ENCODE data around the gene DSCAML1. TPM values are rescaled to one million over a fixed set of nuclear protein-coding genes. Genes with fewer than 3 reads are reported as not detected.

The DSCAML1 gene
- total RNA-seq, 1 experiment from 2014 or later: not detected

- no peaks in the 10 kb centered on the region for H3K27me3 ChIP-seq (ENCODE audit: insufficient read depth, low read length)
- H3K27ac ChIP-seq (ENCODE audit: low read depth, low read length): no peak overlapping the region
- ATAC-seq: no peak
- ChIA-PET RAD21 (ENCODE audit: low non-redundant PET in 1 of 2, low total read pairs in 2 of 2, uncharacterized antibody in 2 of 2, unreplicated experiment in 2 of 2) (no interaction called here), POLR2A (no interaction called here), CTCF (no interaction called here)
- no peak for TF ChIP-seq ZBTB33 (IDR thresholded peaks at IDR 0.05; ENCODE audit: extremely low read depth, insufficient replicate concordance, low read length)
- no peak for TF ChIP-seq ZNF274 (IDR thresholded peaks at IDR 0.05; ENCODE audit: low read depth, low read length)
- TF ChIP-seq EZH2 (IDR thresholded peaks at IDR 0.05): no peak
- TF ChIP-seq SIN3A (IDR thresholded peaks at IDR 0.05; ENCODE audit: low read depth): no peak
- TF ChIP-seq POLR2AphosphoS5 (IDR thresholded peaks at IDR 0.05; ENCODE audit: low read depth, low read length): no peak
- TF ChIP-seq TCF7L2 (IDR thresholded peaks at IDR 0.05; ENCODE audit: borderline replicate concordance, extremely low read depth, insufficient read depth, insufficient read length): no peak
- no peak for TF ChIP-seq SP1 (IDR thresholded peaks at IDR 0.05; ENCODE audit: low read depth)
- TF ChIP-seq FOSL1 (IDR thresholded peaks at IDR 0.05; ENCODE audit: low read depth): no peak
- no peak for TF ChIP-seq ELF1 (IDR thresholded peaks at IDR 0.05; ENCODE audit: borderline replicate concordance, low read depth)
- TF ChIP-seq REST (IDR thresholded peaks at IDR 0.05; ENCODE audit: low read depth): no peak
- TF ChIP-seq YY1 (IDR thresholded peaks at IDR 0.05; ENCODE audit: extremely low read depth, insufficient replicate concordance, low read depth, low read length): no peak
- TF ChIP-seq POLR2A (IDR thresholded peaks at IDR 0.05; ENCODE audit: borderline replicate concordance, extremely low read depth, insufficient read depth, insufficient read length): no peak
- no peak for TF ChIP-seq CBX3 (IDR thresholded peaks at IDR 0.05; ENCODE audit: low read depth)
- no peak for TF ChIP-seq CEBPB (IDR thresholded peaks at IDR 0.05; ENCODE audit: low read depth)
- no peak for DNase-seq (ENCODE audit: low read depth, low spot score)
- no peaks in the 10 kb centered on the region for H3K4me1 ChIP-seq (ENCODE audit: control insufficient read depth in 1 of 2, insufficient read depth in 2 of 2, low read length in 2 of 2)
- no peak overlapping the region for H3K4me2 ChIP-seq (ENCODE audit: low read length)
- no peak overlapping the region for H2AFZ ChIP-seq (ENCODE audit: low read depth, low read length, poor library complexity, severe bottlenecking)
- H3K36me3 ChIP-seq (ENCODE audit: control insufficient read depth in 1 of 2, insufficient read depth in 2 of 2, low read length in 2 of 2): peaks cover 3 to 5% of the 10 kb centered on the region in 2 experiments; a peak in 1 of 4 replicates
- H3K9me2 ChIP-seq (ENCODE audit: insufficient read depth): no peaks in the 10 kb centered on the region
- H3K9ac ChIP-seq (ENCODE audit: low read length): no peak overlapping the region
- H3K79me2 ChIP-seq (ENCODE audit: insufficient read depth, low read length): no peaks in the 10 kb centered on the region
- no peaks in the 10 kb centered on the region for H4K20me1 ChIP-seq (ENCODE audit: insufficient read depth)
- intact Hi-C loops (cut with micrococcal nuclease): no loop called here
- no peaks in the 10 kb centered on the region for H3K9me3 ChIP-seq (ENCODE audit: control insufficient read depth in 1 of 2, insufficient read depth in 1 of 2, low read depth in 1 of 2, low read length in 2 of 2)
- no TSS peak for BruUV-seq (replicated peaks)
- H3K4me3 ChIP-seq (replicated peaks in 1 of 2; ENCODE audit: low read depth in 1 of 2, low read length in 2 of 2): no peak overlapping the region
Measured at GRCh38 chr11:117381481-117382387, 415.3 kb downstream of the DSCAML1 start.

Data from HCT116 (cell line).